ENCODE measurements around the gene SUMO3. TPM values are rescaled to one million over a fixed set of nuclear protein-coding genes. Genes with fewer than 3 reads are reported as not detected.
A peak's percentile ranks its signal among the peaks of the same experiment; 100 is the strongest.

SUMO3 gene
- total RNA-seq, 1 experiment from 2014 or later = 41.4 TPM

- Histone ChIP-seq H3K9me3 (ENCODE audit: control insufficient read depth, insufficient read depth, low read depth, low read length) (no peaks in the 10 kb centered on the region), H3K36me3 (ENCODE audit: control insufficient read depth, insufficient read depth, low read length) (no peaks in the 10 kb centered on the region; the same call in 1 of the 2 replicates), H3K4me3 (ENCODE audit: low read depth in 2 of 2, low read length in 2 of 2) (peak overlapping the region; percentile 25 to 46), H3K27me3 (ENCODE audit: control insufficient read depth, insufficient read depth, low read length) (no peaks in the 10 kb centered on the region), H3K4me1 (ENCODE audit: control insufficient read depth, insufficient read depth, low read length) (peaks cover 15% of the 10 kb centered on the region), H3K27ac (ENCODE audit: low read length) (peak overlapping the region; percentile 68)
- ChIA-PET POLR2A (no interaction called here), CTCF (no interaction called here)
- in situ Hi-C loops (cut with HindIII; ENCODE audit: low pct_unique_long_range_greater_than_20kb, low sequenced_read_pairs) (no loop called here), intact Hi-C loops (cut with micrococcal nuclease; ENCODE audit: unreplicated experiment) (no loop called here)
- ATAC-seq (peak; percentile 86), DNase-seq (ENCODE audit: low read depth, low spot score) (no peak)
- no TSS peak for BruUV-seq (replicated peaks)
- TF ChIP-seq POLR2AphosphoS5 (IDR thresholded peaks at IDR 0.05; ENCODE audit: low read depth, low read length) = peak; percentile 61
- TF ChIP-seq, protein P1, sequence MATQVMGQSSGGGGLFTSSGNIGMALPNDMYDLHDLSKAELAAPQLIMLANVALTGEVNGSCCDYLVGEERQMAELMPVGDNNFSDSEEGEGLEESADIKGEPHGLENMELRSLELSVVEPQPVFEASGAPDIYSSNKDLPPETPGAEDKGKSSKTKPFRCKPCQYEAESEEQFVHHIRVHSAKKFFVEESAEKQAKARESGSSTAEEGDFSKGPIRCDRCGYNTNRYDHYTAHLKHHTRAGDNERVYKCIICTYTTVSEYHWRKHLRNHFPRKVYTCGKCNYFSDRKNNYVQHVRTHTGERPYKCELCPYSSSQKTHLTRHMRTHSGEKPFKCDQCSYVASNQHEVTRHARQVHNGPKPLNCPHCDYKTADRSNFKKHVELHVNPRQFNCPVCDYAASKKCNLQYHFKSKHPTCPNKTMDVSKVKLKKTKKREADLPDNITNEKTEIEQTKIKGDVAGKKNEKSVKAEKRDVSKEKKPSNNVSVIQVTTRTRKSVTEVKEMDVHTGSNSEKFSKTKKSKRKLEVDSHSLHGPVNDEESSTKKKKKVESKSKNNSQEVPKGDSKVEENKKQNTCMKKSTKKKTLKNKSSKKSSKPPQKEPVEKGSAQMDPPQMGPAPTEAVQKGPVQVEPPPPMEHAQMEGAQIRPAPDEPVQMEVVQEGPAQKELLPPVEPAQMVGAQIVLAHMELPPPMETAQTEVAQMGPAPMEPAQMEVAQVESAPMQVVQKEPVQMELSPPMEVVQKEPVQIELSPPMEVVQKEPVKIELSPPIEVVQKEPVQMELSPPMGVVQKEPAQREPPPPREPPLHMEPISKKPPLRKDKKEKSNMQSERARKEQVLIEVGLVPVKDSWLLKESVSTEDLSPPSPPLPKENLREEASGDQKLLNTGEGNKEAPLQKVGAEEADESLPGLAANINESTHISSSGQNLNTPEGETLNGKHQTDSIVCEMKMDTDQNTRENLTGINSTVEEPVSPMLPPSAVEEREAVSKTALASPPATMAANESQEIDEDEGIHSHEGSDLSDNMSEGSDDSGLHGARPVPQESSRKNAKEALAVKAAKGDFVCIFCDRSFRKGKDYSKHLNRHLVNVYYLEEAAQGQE (IDR thresholded peaks at IDR 0.05; ENCODE audit: insufficient read depth in 1 of 2, low read depth in 2 of 2, low read length in 1 of 2) = no peak
Measured at GRCh38 chr21:44845418-44846223, 27.8 kb upstream of the SUMO3 start.

DNA sequence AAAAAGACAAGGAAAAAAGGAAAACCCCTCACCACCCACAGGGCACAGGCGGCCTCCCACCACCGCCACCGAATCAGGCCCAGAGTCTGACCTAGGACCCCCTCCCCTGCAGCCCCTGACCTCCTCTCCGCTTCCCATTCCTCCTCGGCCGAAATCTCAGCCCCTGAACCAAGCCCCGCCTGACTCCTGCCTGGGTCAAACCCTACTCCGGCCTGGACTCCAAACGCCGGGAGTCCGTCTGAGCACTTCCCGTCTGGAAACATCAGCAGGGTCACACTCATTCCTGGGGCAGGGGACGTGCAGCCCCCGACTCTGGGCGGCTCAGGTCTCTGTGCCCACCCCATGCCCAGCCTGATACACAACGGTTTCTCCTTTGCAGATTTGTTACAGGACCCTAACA, 26.4 kb upstream of the SUMO3 start:
- intact Hi-C loops (cut with micrococcal nuclease; ENCODE audit: unreplicated experiment) = no loop called here
- Histone ChIP-seq H3K27me3 (ENCODE audit: control insufficient read depth, insufficient read depth, low read length) (no peaks in the 10 kb centered on the region), H3K9me3 (ENCODE audit: control insufficient read depth, insufficient read depth, low read depth, low read length) (no peaks in the 10 kb centered on the region), H3K27ac (ENCODE audit: low read length) (no peak overlapping the region), H3K4me3 (ENCODE audit: low read depth in 2 of 2, low read length in 2 of 2) (no peak overlapping the region), H3K36me3 (ENCODE audit: control insufficient read depth, insufficient read depth, low read length) (no peaks in the 10 kb centered on the region; the same call in 1 of the 2 replicates), H3K4me1 (ENCODE audit: control insufficient read depth, insufficient read depth, low read length) (peaks cover 15% of the 10 kb centered on the region)
- in situ Hi-C loops (cut with HindIII; ENCODE audit: low pct_unique_long_range_greater_than_20kb, low sequenced_read_pairs) = no loop called here
- ATAC-seq (no peak), DNase-seq (ENCODE audit: low read depth, low spot score) (no peak)
- ChIA-PET CTCF (no interaction called here), POLR2A (no interaction called here)
- BruUV-seq (replicated peaks) = no TSS peak
- TF ChIP-seq POLR2AphosphoS5 (IDR thresholded peaks at IDR 0.05; ENCODE audit: low read depth, low read length) (no peak), CTCF (IDR thresholded peaks at IDR 0.05) (no peak), TCF7L2 (IDR thresholded peaks at IDR 0.05; ENCODE audit: low read depth, low read length) (no peak), SIN3A (IDR thresholded peaks at IDR 0.05; ENCODE audit: borderline replicate concordance, insufficient read depth, low read depth, low read length) (no peak)
- TF ChIP-seq, protein P1 (IDR thresholded peaks at IDR 0.05; ENCODE audit: insufficient read depth in 1 of 2, low read depth in 2 of 2, low read length in 1 of 2) = no peak

All from Panc1 (cell line).